CD8-positive, alpha-beta memory T cell (primary cell): ENCODE results near the gene SDK1. TPM values are rescaled to one million over a fixed set of nuclear protein-coding genes. Genes with fewer than 3 reads are reported as not detected.

ENCODE experiments used
- CTCF ChIA-PET: fragments of 350-600 bp; sonication (Branson Sonifier 250); formaldehyde crosslinking; loops from one replicate; lab custom pipeline; 2021; ENCODE audit warnings: antibody characterized with exemption; lab: Charles Lee
- POLR2A ChIA-PET: fragments of 350-600 bp; sonication (Branson Sonifier 250); formaldehyde crosslinking; loops from one replicate; lab custom pipeline; 2021; ENCODE audit warnings: antibody characterized with exemption; lab: Charles Lee
- DNase-seq, 5 donors: peaks; one replicate each; pipeline versions ENCODE4 v3.0.0 to v3.0.0-alpha.2; 2020 to 2022; ENCODE audit warnings: mixed read lengths in 1 of 5
- H3K27ac ChIP-seq: one replicate; pipeline ENCODE4 v1.7.0; 2013; ENCODE audit warnings: low read depth, mild to moderate bottlenecking, low read length, moderate library complexity
- H3K27me3 ChIP-seq: 2 replicates; pipeline ENCODE4 v1.7.0; 2013; ENCODE audit warnings: low read length, mild to moderate bottlenecking; ENCODE audit not compliant: insufficient read depth, poor library complexity, severe bottlenecking
- H3K36me3 ChIP-seq: 2 replicates; pipeline ENCODE4 v1.7.0; 2013; ENCODE audit warnings: mild to moderate bottlenecking, low read length, moderate library complexity; ENCODE audit not compliant: insufficient read depth
- H3K4me1 ChIP-seq: 2 replicates; pipeline ENCODE4 v1.7.0; 2013; ENCODE audit warnings: mild to moderate bottlenecking, low read length, moderate library complexity; ENCODE audit not compliant: insufficient read depth
- H3K4me3 ChIP-seq: 2 replicates; pipeline ENCODE4 v1.7.0; 2013; ENCODE audit warnings: mild to moderate bottlenecking, low read length
- H3K9me3 ChIP-seq: 2 replicates; pipeline ENCODE4 v1.7.0; 2013; ENCODE audit warnings: mild to moderate bottlenecking, low read length
- H3K27ac Mint-ChIP-seq, 8 donors: one replicate each; pipeline ENCODE4 v1.8.0; 2020 to 2021; ENCODE audit warnings: mixed read lengths in 8 of 8, mild to moderate bottlenecking in 6 of 8, inconsistent platforms in 3 of 8, moderate library complexity in 3 of 8
- H3K27me3 Mint-ChIP-seq, 2 donors: one replicate each; pipeline ENCODE4 v1.8.0; 2020 to 2021; ENCODE audit warnings: mixed read lengths in 2 of 2, mild to moderate bottlenecking in 1 of 2, moderate library complexity in 1 of 2
- H3K36me3 Mint-ChIP-seq, 3 donors: one replicate each; pipeline ENCODE4 v1.8.0; 2020 to 2021; ENCODE audit warnings: mixed read lengths in 3 of 3, inconsistent platforms in 1 of 3, mild to moderate bottlenecking in 1 of 3
- H3K4me1 Mint-ChIP-seq, 3 donors: one replicate each; pipeline ENCODE4 v1.8.0; 2020 to 2021; ENCODE audit warnings: mixed read lengths in 3 of 3, inconsistent platforms in 1 of 3, mild to moderate bottlenecking in 1 of 3
- H3K4me3 Mint-ChIP-seq, 7 donors: one replicate each; pipeline ENCODE4 v1.8.0; 2020 to 2021; ENCODE audit warnings: mixed read lengths in 7 of 7, mild to moderate bottlenecking in 6 of 7, moderate library complexity in 4 of 7, inconsistent platforms in 2 of 7
- H3K9me3 Mint-ChIP-seq, 5 donors: one replicate each; pipeline ENCODE4 v1.8.0; 2020 to 2022; ENCODE audit warnings: mixed read lengths in 5 of 5, mild to moderate bottlenecking in 3 of 5, moderate library complexity in 2 of 5, inconsistent platforms in 1 of 5
- polyA plus RNA-seq: library from polyadenylated mRNA; unstranded; fragments of 300-500 nt; fragmentation: Illumina TruSeq; gene quantifications from one replicate; pipeline ENCODE4 v1.2.3, GENCODE V29; 2021
- total RNA-seq, 2 experiments: library from RNA; stranded (reverse); gene quantifications; one replicate each; pipeline ENCODE4 v1.2.3, GENCODE V29; 2021

Gene SDK1
- total and polyA plus RNA-seq, 3 experiments from 2014 or later, result 0.04 TPM; not detected in 1

DNA sequence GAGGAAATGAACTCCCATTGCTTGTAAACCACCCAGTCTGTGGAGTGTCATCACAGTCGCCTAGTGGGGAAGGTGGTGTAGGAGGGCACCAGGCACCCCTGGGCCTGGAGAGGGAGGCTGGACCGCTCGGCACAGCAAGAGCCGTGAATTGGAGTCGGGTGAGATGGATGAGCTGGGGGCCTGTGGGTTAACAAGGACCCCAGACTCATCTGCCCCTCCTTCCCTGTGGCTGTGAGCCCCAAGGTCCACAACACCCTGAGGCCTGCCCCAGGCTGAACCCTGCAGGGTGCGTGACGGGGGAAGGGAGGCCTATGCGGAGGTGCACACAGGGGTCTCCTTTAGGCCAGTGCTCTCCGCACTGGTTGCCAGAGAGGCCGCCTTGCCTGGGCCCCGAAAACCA is 799.6 kb downstream of the SDK1 start:
- Histone ChIP-seq H3K36me3 (no peaks in the 10 kb centered on the region), H3K27ac (no peak overlapping the region), H3K4me3 (no peak overlapping the region), H3K27me3 (no peaks in the 10 kb centered on the region), H3K4me1 (no peaks in the 10 kb centered on the region), H3K9me3 (no peaks in the 10 kb centered on the region)
- no peak overlapping the region for H3K27ac Mint-ChIP-seq
- no peaks in the 10 kb centered on the region for H3K9me3 Mint-ChIP-seq
- CTCF ChIA-PET, result no interaction called here
- POLR2A ChIA-PET, result no interaction called here
- H3K36me3 Mint-ChIP-seq, result no peaks in the 10 kb centered on the region
- peaks cover 5 to 12% of the 10 kb centered on the region in 2 donors for H3K27me3 Mint-ChIP-seq
- DNase-seq, result no peak
- H3K4me3 Mint-ChIP-seq, result no peak overlapping the region
- peaks cover 0 to 24% (median 0%) of the 10 kb centered on the region in 3 donors for H3K4me1 Mint-ChIP-seq

DNA sequence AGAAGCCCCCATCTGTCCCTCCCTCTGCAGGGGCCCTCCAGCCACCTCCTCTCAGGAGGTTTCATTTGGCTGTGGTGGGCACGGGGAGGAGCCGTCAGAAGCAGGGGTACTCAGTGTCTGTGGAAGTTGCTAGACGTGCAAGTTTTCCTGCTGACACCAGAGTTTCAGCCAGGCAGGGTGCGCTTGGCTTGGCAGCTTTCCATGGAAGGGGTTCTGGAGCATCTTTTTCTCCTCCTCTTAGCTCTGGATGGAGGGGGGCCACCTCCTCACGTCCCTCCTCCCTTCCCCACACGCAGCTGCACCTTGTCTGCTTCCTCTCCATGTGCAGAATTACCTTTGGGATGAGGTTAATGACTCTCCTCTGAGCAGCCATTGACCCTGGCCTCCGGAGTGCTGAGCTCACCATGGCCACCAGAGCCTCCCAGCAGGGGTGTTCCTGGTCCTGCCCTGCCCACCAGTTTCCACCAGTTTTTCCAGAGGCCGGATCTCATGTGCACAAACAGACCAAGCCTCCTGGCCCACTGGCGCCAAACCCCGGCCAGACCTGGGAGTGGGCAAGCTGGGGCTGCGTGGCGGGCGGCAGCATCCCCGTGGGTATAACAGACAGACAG is 801.3 kb downstream of the SDK1 start:
- H3K27me3 ChIP-seq, result no peaks in the 10 kb centered on the region

DNA sequence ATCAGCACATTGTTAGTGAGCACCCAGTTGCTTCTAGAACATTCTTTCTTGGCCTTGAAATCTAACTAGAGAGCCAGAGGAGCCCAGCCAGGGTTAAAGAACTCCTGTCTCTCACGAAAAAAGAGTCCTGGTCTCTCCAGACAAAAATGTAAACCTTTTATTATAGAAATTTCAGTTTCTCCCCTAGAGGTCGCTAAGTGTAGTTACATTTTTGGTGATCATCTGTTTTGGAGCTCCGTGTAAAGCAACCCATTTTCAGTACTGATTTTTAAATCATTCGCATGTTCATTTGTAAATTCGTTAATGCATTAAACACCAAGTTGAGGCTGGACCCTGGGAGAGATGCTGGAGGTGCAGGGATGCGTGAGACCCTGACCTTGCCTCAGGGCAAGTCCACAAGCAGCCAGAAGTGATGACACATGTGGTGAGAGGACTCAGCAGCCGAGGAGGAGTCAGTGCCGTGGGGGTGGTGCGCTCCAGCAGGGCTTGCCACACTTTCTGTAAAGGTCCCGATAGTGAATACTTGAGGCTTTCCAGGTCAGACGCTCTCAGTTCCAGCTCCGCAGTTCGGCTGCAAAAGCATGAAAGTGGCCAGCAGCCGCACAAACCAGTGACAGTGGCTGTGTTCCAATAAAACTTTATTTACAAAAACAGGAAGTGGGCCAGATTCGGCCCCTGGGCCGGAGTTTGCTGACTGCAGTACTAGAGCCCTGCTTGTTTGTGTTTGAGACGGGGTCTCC is 802.5 kb downstream of the SDK1 start:
- CTCF ChIA-PET, result interaction anchor here (1.4 kb wide), 1 partner anchor 49 kb away, joined by 3 read pairs; no protein-coding TSS in a partner anchor
- no peak overlapping the region for H3K4me3 Mint-ChIP-seq

More for the DNA sequence above, 801.3 kb downstream of the SDK1 start:
- no peaks in the 10 kb centered on the region for H3K36me3 ChIP-seq
- Mint-ChIP-seq H3K9me3 (peaks cover 0 to 2% (median 0%) of the 10 kb centered on the region in 5 donors), H3K27ac (no peak overlapping the region), H3K36me3 (no peaks in the 10 kb centered on the region), H3K4me3 (no peak overlapping the region), H3K27me3 (peaks cover 5 to 6% of the 10 kb centered on the region in 2 donors), H3K4me1 (peaks cover 0 to 10% (median 0%) of the 10 kb centered on the region in 3 donors)
- no peak overlapping the region for H3K4me3 ChIP-seq
- H3K4me1 ChIP-seq, result no peaks in the 10 kb centered on the region
- H3K9me3 ChIP-seq, result no peaks in the 10 kb centered on the region
- no peak overlapping the region for H3K27ac ChIP-seq
- CTCF ChIA-PET, result interaction anchor here (1.4 kb wide), 1 partner anchor 50 kb away, joined by 3 read pairs; no protein-coding TSS in a partner anchor
- POLR2A ChIA-PET, result no interaction called here
- no peak for DNase-seq

GRCh38 chr7:4107839-4108238 is 806.8 kb downstream of the SDK1 start:
- Histone ChIP-seq H3K9me3 (no peaks in the 10 kb centered on the region), H3K27ac (no peak overlapping the region), H3K4me1 (no peaks in the 10 kb centered on the region), H3K27me3 (no peaks in the 10 kb centered on the region), H3K4me3 (no peak overlapping the region), H3K36me3 (no peaks in the 10 kb centered on the region)
- H3K4me1 Mint-ChIP-seq, result no peaks in the 10 kb centered on the region
- no peak overlapping the region for H3K4me3 Mint-ChIP-seq
- H3K9me3 Mint-ChIP-seq, result peaks cover 0 to 2% (median 0%) of the 10 kb centered on the region in 5 donors
- H3K27me3 Mint-ChIP-seq, result peaks cover 0 to 2% of the 10 kb centered on the region in 2 donors
- CTCF ChIA-PET, result no interaction called here
- POLR2A ChIA-PET, result no interaction called here
- no peaks in the 10 kb centered on the region for H3K36me3 Mint-ChIP-seq
- H3K27ac Mint-ChIP-seq, result no peak overlapping the region
- no peak for DNase-seq

More for the DNA sequence above, 802.5 kb downstream of the SDK1 start:
- H3K4me1 ChIP-seq, result no peaks in the 10 kb centered on the region
- H3K36me3 ChIP-seq, result no peaks in the 10 kb centered on the region
- H3K27me3 ChIP-seq, result no peaks in the 10 kb centered on the region
- H3K4me1 Mint-ChIP-seq, result no peaks in the 10 kb centered on the region
- no peaks in the 10 kb centered on the region for H3K9me3 ChIP-seq
- no peak overlapping the region for H3K4me3 ChIP-seq
- H3K27ac ChIP-seq, result no peak overlapping the region
- no peak for DNase-seq
- no peaks in the 10 kb centered on the region for H3K36me3 Mint-ChIP-seq
- peaks cover 5% of the 10 kb centered on the region in 2 donors for H3K27me3 Mint-ChIP-seq
- H3K27ac Mint-ChIP-seq, result peak overlapping the region in 1 of 8 donors; percentile 52
- peaks cover 0 to 2% (median 0%) of the 10 kb centered on the region in 5 donors for H3K9me3 Mint-ChIP-seq
- POLR2A ChIA-PET, result no interaction called here

- no peak overlapping the region for H3K4me3 Mint-ChIP-seq
- no peak overlapping the region for H3K27ac ChIP-seq
- no peaks in the 10 kb centered on the region for H3K36me3 ChIP-seq
- H3K4me1 ChIP-seq, result no peaks in the 10 kb centered on the region
- H3K9me3 ChIP-seq, result no peaks in the 10 kb centered on the region
- H3K4me3 ChIP-seq, result no peak overlapping the region
- H3K4me1 Mint-ChIP-seq, result no peaks in the 10 kb centered on the region
- no peaks in the 10 kb centered on the region for H3K36me3 Mint-ChIP-seq
- DNase-seq, result no peak
- peaks cover 0 to 3% (median 0%) of the 10 kb centered on the region in 5 donors for H3K9me3 Mint-ChIP-seq
- ChIA-PET POLR2A (no interaction called here), CTCF (no interaction called here)
- no peak overlapping the region for H3K27ac Mint-ChIP-seq
- no peaks in the 10 kb centered on the region for H3K27me3 ChIP-seq
- peaks cover 0 to 2% of the 10 kb centered on the region in 2 donors for H3K27me3 Mint-ChIP-seq
These were observed 807.9 kb downstream of the SDK1 start for GRCh38 chr7:4108951-4109350.

GRCh38 chr7:4109481-4110110 is 808.5 kb downstream of the SDK1 start:
- Histone ChIP-seq H3K4me3 (no peak overlapping the region), H3K9me3 (no peaks in the 10 kb centered on the region), H3K36me3 (no peaks in the 10 kb centered on the region), H3K27ac (no peak overlapping the region), H3K4me1 (no peaks in the 10 kb centered on the region), H3K27me3 (no peaks in the 10 kb centered on the region)
- ChIA-PET CTCF (no interaction called here), POLR2A (no interaction called here)
- DNase-seq, result no peak
- no peaks in the 10 kb centered on the region for H3K36me3 Mint-ChIP-seq
- H3K27ac Mint-ChIP-seq, result no peak overlapping the region
- no peaks in the 10 kb centered on the region for H3K4me1 Mint-ChIP-seq
- no peak overlapping the region for H3K4me3 Mint-ChIP-seq
- H3K27me3 Mint-ChIP-seq, result peaks cover 0 to 2% of the 10 kb centered on the region in 2 donors
- peaks cover 0 to 3% (median 0%) of the 10 kb centered on the region in 5 donors for H3K9me3 Mint-ChIP-seq

DNA sequence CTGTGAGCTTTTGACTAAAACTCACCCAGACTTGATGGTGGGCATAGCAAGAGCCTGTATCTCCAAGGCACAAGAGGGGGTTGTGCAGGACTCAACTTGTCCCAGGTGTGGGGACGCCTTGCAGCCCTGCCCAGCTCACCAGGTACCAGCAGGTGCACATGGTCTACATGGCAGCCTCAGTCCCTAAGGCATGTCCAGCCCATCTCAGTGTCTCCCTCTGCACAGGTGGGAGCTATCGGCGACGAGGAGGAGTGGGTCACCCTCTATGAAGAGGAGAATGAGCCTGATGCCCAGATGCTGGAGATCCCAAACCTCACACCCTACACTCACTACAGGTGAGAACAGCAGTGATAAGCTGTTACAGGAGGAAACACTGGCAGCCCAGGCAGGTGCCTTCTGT is 809.4 kb downstream of the SDK1 start:
- no peaks in the 10 kb centered on the region for H3K36me3 ChIP-seq
- Mint-ChIP-seq H3K4me1 (no peaks in the 10 kb centered on the region), H3K27ac (no peak overlapping the region), H3K36me3 (no peaks in the 10 kb centered on the region), H3K4me3 (no peak overlapping the region), H3K27me3 (no peaks in the 10 kb centered on the region), H3K9me3 (peaks cover 0 to 5% (median 0%) of the 10 kb centered on the region in 5 donors)
- H3K4me1 ChIP-seq, result no peaks in the 10 kb centered on the region
- H3K4me3 ChIP-seq, result no peak overlapping the region
- no peaks in the 10 kb centered on the region for H3K9me3 ChIP-seq
- no peak for DNase-seq
- POLR2A ChIA-PET, result no interaction called here
- no peaks in the 10 kb centered on the region for H3K27me3 ChIP-seq
- CTCF ChIA-PET, result no interaction called here
- H3K27ac ChIP-seq, result no peak overlapping the region

GRCh38 chr7:4111166-4111565 is 810.1 kb downstream of the SDK1 start:
- Mint-ChIP-seq H3K9me3 (peaks cover 0 to 6% (median 0%) of the 10 kb centered on the region in 5 donors), H3K27me3 (peaks cover 0 to 1% of the 10 kb centered on the region in 2 donors), H3K4me1 (no peaks in the 10 kb centered on the region), H3K36me3 (no peaks in the 10 kb centered on the region), H3K4me3 (no peak overlapping the region), H3K27ac (no peak overlapping the region)
- Histone ChIP-seq H3K9me3 (no peaks in the 10 kb centered on the region), H3K27me3 (no peaks in the 10 kb centered on the region), H3K4me1 (no peaks in the 10 kb centered on the region), H3K27ac (no peak overlapping the region), H3K4me3 (no peak overlapping the region), H3K36me3 (no peaks in the 10 kb centered on the region)
- POLR2A ChIA-PET, result no interaction called here
- CTCF ChIA-PET, result no interaction called here
- DNase-seq, result no peak
